Fibroblast of the conjunctiva (primary cell): ENCODE data around the gene CFB.
"Not testable (repeated sequence)": the region's sequence is repeated elsewhere in the genome, so short reads cannot be mapped to it uniquely, and the experiment has no call there.

ENCODE experiments used
- DNase-seq: peaks from one replicate; pipeline ENCODE4 v3.0.0-alpha.2; 2010; ENCODE audit warnings: low read depth

CFB gene

GRCh38 chr6:31970604-31971271 lies 24.8 kb downstream of the CFB start:
- DNase-seq = no peak

- no peak for DNase-seq
Measured at GRCh38 chr6:31971279-31971992, 25.5 kb downstream of the CFB start.

- peak; percentile 96 for DNase-seq
Measured at GRCh38 chr6:31971993-31972708, 26.3 kb downstream of the CFB start, which contains the start of gene DXO. Gene DXO, minus strand, starts transcription at chr6:31972138. Its CDS starts 463 bp downstream, at chr6:31971675.

GRCh38 chr6:31972709-31973350 lies 26.9 kb downstream of the CFB start:
- DNase-seq = peak; percentile 31

GRCh38 chr6:31976065-31976464 lies 30.2 kb downstream of the CFB start:
- DNase-seq = not testable (repeated sequence)

- DNase-seq = no peak
Measured at GRCh38 chr6:31977816-31978431, 32.0 kb downstream of the CFB start.

- no peak for DNase-seq
Measured at GRCh38 chr6:31978831-31979230, 32.9 kb downstream of the CFB start.

- no peak for DNase-seq
Measured at GRCh38 chr6:31979238-31979898, 33.5 kb downstream of the CFB start.

- not testable (repeated sequence) for DNase-seq
Measured at GRCh38 chr6:31980195-31980876, 34.4 kb downstream of the CFB start.

GRCh38 chr6:31980998-31981397 lies 35.1 kb downstream of the CFB start:
- not testable (repeated sequence) for DNase-seq

GRCh38 chr6:31981744-31982143 lies 35.8 kb downstream of the CFB start, which contains the start of gene C4A:
Gene C4A, plus strand, starts transcription at chr6:31982057. Its CDS starts 51 bp downstream, at chr6:31982108.
- not testable (repeated sequence) for DNase-seq

GRCh38 chr6:31989363-31989762 lies 43.5 kb downstream of the CFB start:
- not testable (repeated sequence) for DNase-seq

GRCh38 chr6:31994421-31994820 lies 48.5 kb downstream of the CFB start:
- not testable (repeated sequence) for DNase-seq

GRCh38 chr6:31996385-31996784 lies 50.5 kb downstream of the CFB start:
- DNase-seq = not testable (repeated sequence)
